ENCODE measurements around the gene SP1. TPM values are rescaled to one million over a fixed set of nuclear protein-coding genes. Genes with fewer than 3 reads are reported as not detected.
"Not testable (repeated sequence)": the region's sequence is repeated elsewhere in the genome, so short reads cannot be mapped to it uniquely, and the experiment has no call there.

SP1 gene
- polyA plus RNA-seq, 1 experiment, result 58.2 TPM

DNA sequence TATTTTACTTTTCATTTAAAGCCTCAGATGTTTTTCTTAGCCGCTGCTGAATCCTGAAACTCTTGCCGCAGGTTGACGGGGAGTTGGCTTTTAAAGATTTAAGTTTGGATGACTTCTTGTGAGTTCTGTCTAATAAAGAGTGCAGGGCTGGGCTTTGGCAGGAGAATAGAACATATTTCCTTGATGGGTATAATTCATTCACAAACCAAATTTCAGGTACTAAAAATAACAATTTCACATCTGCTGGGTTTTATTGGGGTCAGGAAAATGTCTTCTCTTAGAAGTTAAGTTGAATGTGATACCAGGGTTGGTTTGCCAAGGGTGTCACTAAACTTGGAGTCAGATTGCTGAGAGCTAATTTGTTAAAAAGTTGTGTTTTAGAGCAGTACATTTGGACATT lies 9.7 kb downstream of the SP1 start:
- H3K27me3 ChIP-seq (ENCODE audit: control insufficient read depth, insufficient read depth, low read length), result no peaks in the 10 kb centered on the region
- DNase-seq (ENCODE audit: low read depth), result no peak
- H3K4me3 ChIP-seq (ENCODE audit: low read depth, low read length), result no peak overlapping the region
- ChIA-PET POLR2A (no interaction called here), CTCF (interaction anchor here (3.8 kb wide), 1 partner anchor 37 kb away, joined by 10 read pairs; no protein-coding TSS in a partner anchor)
- TF ChIP-seq, protein P1, sequence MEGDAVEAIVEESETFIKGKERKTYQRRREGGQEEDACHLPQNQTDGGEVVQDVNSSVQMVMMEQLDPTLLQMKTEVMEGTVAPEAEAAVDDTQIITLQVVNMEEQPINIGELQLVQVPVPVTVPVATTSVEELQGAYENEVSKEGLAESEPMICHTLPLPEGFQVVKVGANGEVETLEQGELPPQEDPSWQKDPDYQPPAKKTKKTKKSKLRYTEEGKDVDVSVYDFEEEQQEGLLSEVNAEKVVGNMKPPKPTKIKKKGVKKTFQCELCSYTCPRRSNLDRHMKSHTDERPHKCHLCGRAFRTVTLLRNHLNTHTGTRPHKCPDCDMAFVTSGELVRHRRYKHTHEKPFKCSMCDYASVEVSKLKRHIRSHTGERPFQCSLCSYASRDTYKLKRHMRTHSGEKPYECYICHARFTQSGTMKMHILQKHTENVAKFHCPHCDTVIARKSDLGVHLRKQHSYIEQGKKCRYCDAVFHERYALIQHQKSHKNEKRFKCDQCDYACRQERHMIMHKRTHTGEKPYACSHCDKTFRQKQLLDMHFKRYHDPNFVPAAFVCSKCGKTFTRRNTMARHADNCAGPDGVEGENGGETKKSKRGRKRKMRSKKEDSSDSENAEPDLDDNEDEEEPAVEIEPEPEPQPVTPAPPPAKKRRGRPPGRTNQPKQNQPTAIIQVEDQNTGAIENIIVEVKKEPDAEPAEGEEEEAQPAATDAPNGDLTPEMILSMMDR (IDR thresholded peaks at IDR 0.05; ENCODE audit: insufficient read depth, low read depth, low read length), result no peak
- H3K36me3 ChIP-seq (ENCODE audit: control insufficient read depth, insufficient read depth, low read length), result no peaks in the 10 kb centered on the region

DNA sequence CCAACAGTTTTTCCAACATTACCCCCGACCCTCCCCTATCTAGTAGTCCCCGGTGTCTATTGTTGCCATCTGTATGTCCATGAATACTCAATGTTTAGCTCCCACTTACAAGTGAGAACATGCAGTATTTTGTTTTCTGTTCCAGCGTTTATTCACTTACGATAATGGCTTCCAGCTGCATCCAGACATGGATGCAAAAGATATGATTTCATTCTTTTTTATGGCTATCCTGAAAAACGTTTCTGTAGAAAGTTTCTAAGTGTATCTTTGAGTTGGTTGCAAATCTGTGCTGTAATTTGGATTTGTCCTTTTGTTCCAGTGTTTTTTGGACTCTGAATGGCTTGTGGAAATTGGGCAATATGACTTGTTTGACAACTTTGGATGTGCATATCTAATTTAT lies 11.7 kb downstream of the SP1 start:
- CTCF ChIA-PET, result no interaction called here
- Histone ChIP-seq H3K27me3 (ENCODE audit: control insufficient read depth, insufficient read depth, low read length) (no peaks in the 10 kb centered on the region), H3K4me3 (ENCODE audit: low read depth, low read length) (no peak overlapping the region), H3K36me3 (ENCODE audit: control insufficient read depth, insufficient read depth, low read length) (no peaks in the 10 kb centered on the region)
- POLR2A ChIA-PET, result no interaction called here
- TF ChIP-seq, protein P1 (IDR thresholded peaks at IDR 0.05; ENCODE audit: insufficient read depth, low read depth, low read length), result no peak
- no peak for DNase-seq (ENCODE audit: low read depth)

DNA sequence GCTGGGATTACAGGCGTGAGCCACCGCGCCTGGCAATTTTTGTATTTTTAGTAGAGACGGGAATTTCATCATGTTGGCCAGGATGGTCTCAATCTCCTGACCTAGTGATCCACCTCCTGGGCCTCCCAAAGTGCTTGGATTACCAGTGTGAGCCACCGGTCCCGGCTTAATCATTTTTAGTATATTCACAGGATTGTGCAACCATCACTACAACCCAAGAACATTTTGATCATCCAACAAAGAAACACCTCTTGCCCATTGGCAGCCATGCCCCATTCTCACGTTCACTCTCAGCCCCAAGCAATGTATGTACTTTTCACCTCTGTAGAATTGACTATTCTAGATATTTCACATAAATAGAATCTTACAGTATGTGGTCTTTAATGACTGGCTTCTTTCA lies 19.9 kb downstream of the SP1 start:
- POLR2A ChIA-PET, result no interaction called here
- Histone ChIP-seq H3K27me3 (ENCODE audit: control insufficient read depth, insufficient read depth, low read length) (no peaks in the 10 kb centered on the region), H3K36me3 (ENCODE audit: control insufficient read depth, insufficient read depth, low read length) (peaks cover 1% of the 10 kb centered on the region; the same call in 1 of the 2 replicates), H3K4me3 (ENCODE audit: low read depth, low read length) (no peak overlapping the region)
- no peak for DNase-seq (ENCODE audit: low read depth)
- CTCF ChIA-PET, result interaction anchor here (1.1 kb wide), 1 partner anchor 21 kb away, joined by 5 read pairs; no protein-coding TSS in a partner anchor
- TF ChIP-seq, protein P1 (IDR thresholded peaks at IDR 0.05; ENCODE audit: insufficient read depth, low read depth, low read length), result no peak

DNA sequence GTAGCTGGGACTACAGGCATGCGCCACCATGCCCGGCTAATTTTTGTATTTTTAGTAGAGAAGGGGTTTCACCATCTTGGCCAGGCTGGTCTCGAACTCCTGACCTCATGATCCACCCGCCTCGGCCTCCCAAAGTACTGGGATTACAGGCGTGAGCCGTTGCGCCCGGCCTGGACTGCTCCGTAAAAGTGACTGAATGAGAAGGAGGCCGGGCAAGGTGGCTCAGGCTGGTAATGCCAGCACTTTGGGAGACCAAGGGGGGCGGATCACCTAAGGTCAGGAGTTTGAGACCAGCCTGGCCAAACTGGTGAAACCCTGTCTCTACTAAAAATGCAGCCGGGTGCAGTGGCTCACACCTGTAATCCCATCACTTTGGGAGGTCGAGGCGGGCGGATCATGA lies 22.4 kb downstream of the SP1 start:
- CTCF ChIA-PET; POLR2A ChIA-PET; H3K4me3 ChIP-seq (ENCODE audit: low read depth, low read length); H3K27me3 ChIP-seq (ENCODE audit: control insufficient read depth, insufficient read depth, low read length); H3K36me3 ChIP-seq (ENCODE audit: control insufficient read depth, insufficient read depth, low read length); DNase-seq (ENCODE audit: low read depth): not testable (repeated sequence)

DNA sequence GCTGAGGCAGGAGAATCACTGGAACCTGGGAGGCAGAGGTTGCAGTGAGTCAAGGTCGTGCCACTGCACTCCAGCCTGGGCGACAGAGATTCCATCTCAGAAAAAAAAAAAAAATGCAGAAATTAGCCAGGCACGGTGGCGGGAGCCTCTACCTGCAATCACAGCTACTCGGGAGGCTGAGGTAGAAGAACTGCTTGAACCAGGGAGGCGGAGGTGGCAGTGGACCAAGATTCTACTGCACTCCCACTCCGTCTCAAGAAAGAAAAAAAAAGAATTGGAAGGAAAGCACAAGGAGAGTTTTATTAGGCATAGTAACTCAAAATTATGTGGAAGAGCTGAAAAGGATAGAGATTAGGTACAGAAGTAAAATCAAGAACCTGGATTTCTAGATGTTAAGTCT lies 22.9 kb downstream of the SP1 start:
- H3K4me3 ChIP-seq (ENCODE audit: low read depth, low read length), result no peak overlapping the region
- H3K36me3 ChIP-seq (ENCODE audit: control insufficient read depth, insufficient read depth, low read length), result peaks cover 1% of the 10 kb centered on the region; the same call in 1 of the 2 replicates
- ChIA-PET POLR2A (no interaction called here), CTCF (no interaction called here)
- H3K27me3 ChIP-seq (ENCODE audit: control insufficient read depth, insufficient read depth, low read length), result no peaks in the 10 kb centered on the region
- TF ChIP-seq, protein P1 (IDR thresholded peaks at IDR 0.05; ENCODE audit: insufficient read depth, low read depth, low read length), result no peak
- DNase-seq (ENCODE audit: low read depth), result no peak

DNA sequence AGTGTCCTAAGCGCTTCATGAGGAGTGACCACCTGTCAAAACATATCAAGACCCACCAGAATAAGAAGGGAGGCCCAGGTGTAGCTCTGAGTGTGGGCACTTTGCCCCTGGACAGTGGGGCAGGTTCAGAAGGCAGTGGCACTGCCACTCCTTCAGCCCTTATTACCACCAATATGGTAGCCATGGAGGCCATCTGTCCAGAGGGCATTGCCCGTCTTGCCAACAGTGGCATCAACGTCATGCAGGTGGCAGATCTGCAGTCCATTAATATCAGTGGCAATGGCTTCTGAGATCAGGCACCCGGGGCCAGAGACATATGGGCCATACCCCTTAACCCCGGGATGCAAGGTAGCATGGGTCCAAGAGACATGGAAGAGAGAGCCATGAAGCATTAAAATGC lies 31.0 kb downstream of the SP1 start:
- Histone ChIP-seq H3K4me3 (ENCODE audit: low read depth, low read length) (no peak overlapping the region), H3K27me3 (ENCODE audit: control insufficient read depth, insufficient read depth, low read length) (no peaks in the 10 kb centered on the region), H3K36me3 (ENCODE audit: control insufficient read depth, insufficient read depth, low read length) (peaks cover 14% of the 10 kb centered on the region)
- DNase-seq (ENCODE audit: low read depth), result no peak
- ChIA-PET CTCF (interaction anchor here (1.0 to 2.4 kb wide), 4 partner anchors 10 to 90 kb away, joined by 3 to 11 read pairs (median 4); partner anchors contain the start of gene AAAS), POLR2A (no interaction called here)
- TF ChIP-seq, protein P1 (IDR thresholded peaks at IDR 0.05; ENCODE audit: insufficient read depth, low read depth, low read length), result no peak

Measured in BJ (cell line).